ENCODE measurements around the gene COX17.

The COX17 gene

DNA sequence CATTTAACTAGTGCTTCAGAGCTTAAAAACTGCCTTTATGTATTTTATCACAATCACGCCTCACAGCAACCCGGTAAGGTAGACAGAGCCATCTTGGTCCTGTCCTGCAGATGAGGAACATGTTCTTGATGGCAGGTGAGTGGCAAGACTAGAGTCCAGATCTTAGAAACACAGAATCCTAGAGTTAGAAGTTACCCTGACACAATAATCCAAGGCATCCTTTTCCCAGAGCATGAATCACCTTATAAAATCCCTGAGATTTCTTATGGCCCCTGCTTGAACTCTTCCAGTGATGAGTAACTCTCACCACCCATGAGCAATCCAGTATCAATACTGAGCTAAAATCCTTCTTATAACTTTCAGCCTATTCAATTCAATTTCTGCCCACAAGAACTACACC is 33.7 kb downstream of the COX17 start:
- Histone ChIP-seq H3K18ac (ENCODE audit: low read length) (no peak overlapping the region), H3K9me3 (ENCODE audit: insufficient read depth, low read depth, low read length) (peaks cover 2% of the 10 kb centered on the region), H3K4me3 (ENCODE audit: low read depth, low read length) (no peak overlapping the region), H3K27ac (ENCODE audit: low read depth, low read length) (no peak overlapping the region), H2AK5ac (ENCODE audit: low read length) (no peak overlapping the region), H3K4ac (ENCODE audit: low read depth, low read length) (no peak overlapping the region), H3K4me2 (ENCODE audit: low read length) (no peak overlapping the region), H2BK120ac (ENCODE audit: insufficient read depth, low read length, poor library complexity) (no peak overlapping the region), H3K23ac (ENCODE audit: low read length) (no peak overlapping the region), H3K14ac (ENCODE audit: low read length) (no peak overlapping the region), H3K9ac (ENCODE audit: low read length) (no peak overlapping the region), H3K79me2 (ENCODE audit: control insufficient read depth, insufficient read depth, low read length, poor library complexity) (no peaks in the 10 kb centered on the region), H4K8ac (ENCODE audit: low read depth, low read length) (no peak overlapping the region), H2BK12ac (ENCODE audit: low read length) (no peak overlapping the region), H2BK5ac (ENCODE audit: low read depth, low read length, poor library complexity) (no peak overlapping the region), H3K4me1 (ENCODE audit: control insufficient read depth in 1 of 2, insufficient read depth in 2 of 2, low read length in 2 of 2) (peaks cover 2 to 4% of the 10 kb centered on the region in 2 experiments), H2AFZ (ENCODE audit: insufficient read depth, low read length, poor library complexity) (no peak overlapping the region), H4K12ac (ENCODE audit: low read depth, low read length) (no peak overlapping the region), H4K91ac (ENCODE audit: low read depth, low read length) (no peak overlapping the region), H3K36me3 (ENCODE audit: control insufficient read depth in 1 of 2, insufficient read depth in 2 of 2, low read length in 2 of 2) (peaks cover 19 to 43% of the 10 kb centered on the region in 2 experiments), H3K79me1 (ENCODE audit: low read length) (peaks cover 4% of the 10 kb centered on the region), H3K27me3 (ENCODE audit: insufficient read depth, low read length) (no peaks in the 10 kb centered on the region)
- WGBS (ENCODE audit: extremely low coverage, insufficient coverage, insufficient read length), result no CpG with 5 or more reads among the region's 2 CpGs
- no peak for DNase-seq

DNA sequence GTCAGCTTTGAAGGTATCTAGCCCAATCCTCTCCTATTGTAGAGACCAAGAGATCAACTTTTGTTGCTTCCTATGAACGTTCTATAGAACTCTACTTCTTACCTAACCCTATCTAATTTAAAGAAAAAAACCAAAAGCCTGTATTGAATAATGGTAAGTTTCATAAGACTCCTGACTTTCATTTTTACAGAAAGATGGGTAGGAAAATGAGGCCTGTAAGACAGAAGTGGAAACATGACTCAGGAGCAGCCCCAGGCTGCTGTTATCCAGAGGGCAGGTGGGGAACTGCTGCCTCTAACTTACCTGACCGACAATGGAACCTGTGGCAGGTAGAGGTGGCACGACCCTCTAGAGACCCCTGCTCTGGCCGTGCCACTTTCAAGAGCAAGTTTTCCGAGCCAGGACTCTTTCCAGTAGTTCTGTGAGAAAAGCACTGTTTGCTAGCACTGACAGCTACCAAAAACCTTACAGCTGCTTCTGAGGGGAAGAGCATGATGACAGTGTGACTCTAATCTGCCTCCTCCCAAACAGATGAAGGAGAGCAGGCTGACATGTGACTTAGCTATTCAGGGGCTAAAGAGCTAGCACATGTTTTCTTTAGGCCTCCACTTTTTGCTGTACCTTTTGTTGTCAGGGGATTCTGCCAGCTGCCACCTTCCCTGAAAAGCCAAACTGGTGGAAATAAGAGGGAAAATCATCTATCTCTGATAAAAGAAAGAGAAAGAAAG is 34.3 kb downstream of the COX17 start:
- no peak overlapping the region for H4K12ac ChIP-seq (ENCODE audit: low read depth, low read length)
- no peak overlapping the region for H3K18ac ChIP-seq (ENCODE audit: low read length)

DNA sequence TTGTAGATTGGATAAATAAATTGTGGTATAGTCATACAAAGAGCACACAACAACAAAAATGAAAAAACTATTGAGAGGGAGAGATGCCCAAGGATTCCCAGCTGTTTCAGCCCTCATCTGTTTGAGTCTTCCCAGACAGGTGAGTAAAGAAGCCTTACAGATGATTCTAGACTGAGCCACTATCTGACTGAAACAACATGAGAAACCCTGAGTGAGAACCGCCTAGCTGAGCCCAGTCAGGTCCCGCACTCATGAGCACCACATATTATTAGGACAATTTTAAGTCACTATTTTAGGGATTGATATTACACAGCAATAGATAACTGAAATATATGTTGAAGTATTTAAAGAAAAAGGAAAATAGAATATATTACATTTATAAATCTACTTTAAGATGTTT is 35.8 kb downstream of the COX17 start:
- Histone ChIP-seq H2AK5ac (ENCODE audit: low read length) (no peak overlapping the region), H4K91ac (ENCODE audit: low read depth, low read length) (no peak overlapping the region), H3K18ac (ENCODE audit: low read length) (no peak overlapping the region), H3K4ac (ENCODE audit: low read depth, low read length) (no peak overlapping the region), H2AFZ (ENCODE audit: insufficient read depth, low read length, poor library complexity) (no peak overlapping the region), H3K79me2 (ENCODE audit: control insufficient read depth, insufficient read depth, low read length, poor library complexity) (no peaks in the 10 kb centered on the region), H3K14ac (ENCODE audit: low read length) (no peak overlapping the region), H4K12ac (ENCODE audit: low read depth, low read length) (no peak overlapping the region), H3K9ac (ENCODE audit: low read length) (no peak overlapping the region), H3K4me2 (ENCODE audit: low read length) (no peak overlapping the region), H3K27ac (ENCODE audit: low read depth, low read length) (no peak overlapping the region), H3K9me3 (ENCODE audit: insufficient read depth, low read depth, low read length) (peaks cover 2% of the 10 kb centered on the region), H3K27me3 (ENCODE audit: insufficient read depth, low read length) (no peaks in the 10 kb centered on the region), H3K4me3 (ENCODE audit: low read depth, low read length) (no peak overlapping the region), H2BK5ac (ENCODE audit: low read depth, low read length, poor library complexity) (no peak overlapping the region), H3K36me3 (ENCODE audit: control insufficient read depth in 1 of 2, insufficient read depth in 2 of 2, low read length in 2 of 2) (peaks cover 12 to 26% of the 10 kb centered on the region in 2 experiments), H3K23ac (ENCODE audit: low read length) (no peak overlapping the region), H3K79me1 (ENCODE audit: low read length) (peaks cover 4% of the 10 kb centered on the region), H2BK12ac (ENCODE audit: low read length) (no peak overlapping the region), H3K4me1 (ENCODE audit: control insufficient read depth in 1 of 2, insufficient read depth in 2 of 2, low read length in 2 of 2) (peaks cover 3 to 12% of the 10 kb centered on the region in 2 experiments), H4K8ac (ENCODE audit: low read depth, low read length) (no peak overlapping the region), H2BK120ac (ENCODE audit: insufficient read depth, low read length, poor library complexity) (no peak overlapping the region)
- DNase-seq, result no peak
- WGBS (ENCODE audit: extremely low coverage, insufficient coverage, insufficient read length), result no CpG with 5 or more reads among the region's 2 CpGs

More for the DNA sequence above, 34.3 kb downstream of the COX17 start:
- no peak for DNase-seq
- H4K8ac ChIP-seq (ENCODE audit: low read depth, low read length), result no peak overlapping the region
- no peak overlapping the region for H3K14ac ChIP-seq (ENCODE audit: low read length)
- H4K91ac ChIP-seq (ENCODE audit: low read depth, low read length), result no peak overlapping the region
- peaks cover 3 to 9% of the 10 kb centered on the region in 2 experiments for H3K4me1 ChIP-seq (ENCODE audit: control insufficient read depth in 1 of 2, insufficient read depth in 2 of 2, low read length in 2 of 2)
- no peak overlapping the region for H2AFZ ChIP-seq (ENCODE audit: insufficient read depth, low read length, poor library complexity)
- no peak overlapping the region for H2BK5ac ChIP-seq (ENCODE audit: low read depth, low read length, poor library complexity)
- no peak overlapping the region for H3K4ac ChIP-seq (ENCODE audit: low read depth, low read length)
- H3K79me2 ChIP-seq (ENCODE audit: control insufficient read depth, insufficient read depth, low read length, poor library complexity), result no peaks in the 10 kb centered on the region
- WGBS (ENCODE audit: extremely low coverage, insufficient coverage, insufficient read length), result no CpG with 5 or more reads among the region's 5 CpGs
- no peak overlapping the region for H3K4me3 ChIP-seq (ENCODE audit: low read depth, low read length)
- peaks cover 4% of the 10 kb centered on the region for H3K79me1 ChIP-seq (ENCODE audit: low read length)
- H3K4me2 ChIP-seq (ENCODE audit: low read length), result no peak overlapping the region
- no peak overlapping the region for H3K23ac ChIP-seq (ENCODE audit: low read length)
- H3K9me3 ChIP-seq (ENCODE audit: insufficient read depth, low read depth, low read length), result peaks cover 2% of the 10 kb centered on the region
- H3K27ac ChIP-seq (ENCODE audit: low read depth, low read length), result no peak overlapping the region
- H2BK12ac ChIP-seq (ENCODE audit: low read length), result no peak overlapping the region
- no peak overlapping the region for H2AK5ac ChIP-seq (ENCODE audit: low read length)
- peaks cover 13 to 37% of the 10 kb centered on the region in 2 experiments for H3K36me3 ChIP-seq (ENCODE audit: control insufficient read depth in 1 of 2, insufficient read depth in 2 of 2, low read length in 2 of 2)
- H3K27me3 ChIP-seq (ENCODE audit: insufficient read depth, low read length), result no peaks in the 10 kb centered on the region
- H2BK120ac ChIP-seq (ENCODE audit: insufficient read depth, low read length, poor library complexity), result no peak overlapping the region
- no peak overlapping the region for H3K9ac ChIP-seq (ENCODE audit: low read length)

DNA sequence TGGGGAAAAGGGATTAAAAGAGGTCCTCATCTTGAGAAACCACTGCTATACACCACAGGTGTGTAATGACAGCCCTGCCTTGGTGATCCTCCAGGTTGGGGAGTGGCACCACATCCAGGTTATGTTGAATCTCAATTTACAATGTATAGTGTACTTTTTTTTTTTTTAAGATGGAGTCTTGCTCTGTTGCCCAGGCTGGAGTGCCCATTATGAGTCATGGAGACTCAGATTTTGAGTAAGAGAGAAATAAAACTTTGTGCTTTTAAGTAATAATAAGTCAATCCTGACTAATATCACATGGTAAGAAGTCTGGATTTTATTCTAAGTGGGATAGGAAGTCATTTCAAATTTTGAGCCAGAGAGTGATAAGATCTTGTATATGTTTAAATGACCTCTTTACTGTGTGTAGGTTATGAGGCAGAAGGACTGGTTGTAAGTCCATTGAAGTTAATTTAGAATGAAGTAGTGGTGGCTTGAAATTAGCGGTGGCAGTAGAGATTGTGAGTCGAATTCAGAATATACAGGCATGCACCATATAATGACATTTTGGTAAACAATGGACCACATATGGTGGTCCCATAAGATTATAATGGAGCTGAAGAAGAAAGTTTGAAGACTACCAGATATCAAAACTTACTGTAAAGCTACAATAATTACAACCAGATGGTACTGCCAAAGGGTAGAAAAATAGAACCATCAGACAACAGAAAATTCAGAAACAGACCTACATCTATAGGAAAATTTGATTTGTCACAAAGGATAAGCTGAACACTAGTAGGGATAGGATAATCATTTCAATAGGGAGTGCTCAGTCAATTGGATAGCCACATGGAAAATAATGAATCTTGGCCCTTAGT is 37.5 kb downstream of the COX17 start:
- Histone ChIP-seq H3K9me3 (ENCODE audit: insufficient read depth, low read depth, low read length) (peaks cover 2% of the 10 kb centered on the region), H3K4me2 (ENCODE audit: low read length) (no peak overlapping the region), H3K23ac (ENCODE audit: low read length) (no peak overlapping the region), H2BK120ac (ENCODE audit: insufficient read depth, low read length, poor library complexity) (peak overlapping the region; percentile 79), H3K4me3 (ENCODE audit: low read depth, low read length) (no peak overlapping the region), H2AFZ (ENCODE audit: insufficient read depth, low read length, poor library complexity) (no peak overlapping the region), H3K4ac (ENCODE audit: low read depth, low read length) (no peak overlapping the region), H3K4me1 (ENCODE audit: control insufficient read depth in 1 of 2, insufficient read depth in 2 of 2, low read length in 2 of 2) (peaks cover 3 to 12% of the 10 kb centered on the region in 2 experiments), H3K27me3 (ENCODE audit: insufficient read depth, low read length) (no peaks in the 10 kb centered on the region), H3K9ac (ENCODE audit: low read length) (no peak overlapping the region), H4K8ac (ENCODE audit: low read depth, low read length) (no peak overlapping the region), H3K79me1 (ENCODE audit: low read length) (peaks cover 4% of the 10 kb centered on the region), H2AK5ac (ENCODE audit: low read length) (no peak overlapping the region), H3K36me3 (ENCODE audit: control insufficient read depth in 1 of 2, insufficient read depth in 2 of 2, low read length in 2 of 2) (peaks cover 15 to 29% of the 10 kb centered on the region in 2 experiments), H4K12ac (ENCODE audit: low read depth, low read length) (no peak overlapping the region), H2BK5ac (ENCODE audit: low read depth, low read length, poor library complexity) (peak overlapping the region; percentile 72), H3K18ac (ENCODE audit: low read length) (no peak overlapping the region), H4K91ac (ENCODE audit: low read depth, low read length) (no peak overlapping the region), H2BK12ac (ENCODE audit: low read length) (peak overlapping the region; percentile 65), H3K14ac (ENCODE audit: low read length) (no peak overlapping the region), H3K27ac (ENCODE audit: low read depth, low read length) (no peak overlapping the region), H3K79me2 (ENCODE audit: control insufficient read depth, insufficient read depth, low read length, poor library complexity) (no peaks in the 10 kb centered on the region)
- DNase-seq, result peak in 1 of 2 donors; percentile 13
- WGBS (ENCODE audit: extremely low coverage, insufficient coverage, insufficient read length), result no CpG with 5 or more reads among the region's 2 CpGs
